ENCODE results near the gene CPNE4.

CPNE4 gene

GRCh38 chr3:131619821-131620220, 415.0 kb downstream of the CPNE4 start:
- no peak overlapping the region for H3K4me3 ChIP-seq (ENCODE audit: extremely low read depth, insufficient read depth, low read length, poor library complexity, severe bottlenecking)
- WGBS, 2 experiments (ENCODE audit: insufficient coverage in 2 of 2): 60% methylated on average over 1 of the region's 2 CpGs; no CpG with 5 or more reads in 1 of the 2 experiments
- no peaks in the 10 kb centered on the region for H3K36me3 ChIP-seq (ENCODE audit: control insufficient read depth, insufficient read depth, low read length)
- no peak overlapping the region for H3K27ac ChIP-seq (ENCODE audit: low read depth, low read length, severe bottlenecking)
- no peaks in the 10 kb centered on the region for H3K4me1 ChIP-seq (ENCODE audit: control insufficient read depth, insufficient read depth, low read length, poor library complexity, severe bottlenecking)
- H3K9me3 ChIP-seq (ENCODE audit: control insufficient read depth, low read length): no peaks in the 10 kb centered on the region

GRCh38 chr3:131616719-131617118, 418.1 kb downstream of the CPNE4 start:
- 80 to 83% methylated on average over 1 of the region's 3 CpGs for WGBS, 2 experiments (ENCODE audit: insufficient coverage in 2 of 2)
- Histone ChIP-seq H3K27ac (ENCODE audit: low read depth, low read length, severe bottlenecking) (no peak overlapping the region), H3K9me3 (ENCODE audit: control insufficient read depth, low read length) (no peaks in the 10 kb centered on the region), H3K4me1 (ENCODE audit: control insufficient read depth, insufficient read depth, low read length, poor library complexity, severe bottlenecking) (no peaks in the 10 kb centered on the region), H3K4me3 (ENCODE audit: extremely low read depth, insufficient read depth, low read length, poor library complexity, severe bottlenecking) (no peak overlapping the region), H3K36me3 (ENCODE audit: control insufficient read depth, insufficient read depth, low read length) (no peaks in the 10 kb centered on the region)

- Histone ChIP-seq H3K9me3 (ENCODE audit: control insufficient read depth, low read length) (no peaks in the 10 kb centered on the region), H3K4me3 (ENCODE audit: extremely low read depth, insufficient read depth, low read length, poor library complexity, severe bottlenecking) (no peak overlapping the region), H3K27ac (ENCODE audit: low read depth, low read length, severe bottlenecking) (no peak overlapping the region), H3K4me1 (ENCODE audit: control insufficient read depth, insufficient read depth, low read length, poor library complexity, severe bottlenecking) (peaks cover 3% of the 10 kb centered on the region), H3K36me3 (ENCODE audit: control insufficient read depth, insufficient read depth, low read length) (no peaks in the 10 kb centered on the region)
- no CpG with 5 or more reads among the region's 1 CpG for WGBS, 2 experiments (ENCODE audit: insufficient coverage in 2 of 2)
Observed at GRCh38 chr3:131612745-131613144, 422.1 kb downstream of the CPNE4 start.

DNA sequence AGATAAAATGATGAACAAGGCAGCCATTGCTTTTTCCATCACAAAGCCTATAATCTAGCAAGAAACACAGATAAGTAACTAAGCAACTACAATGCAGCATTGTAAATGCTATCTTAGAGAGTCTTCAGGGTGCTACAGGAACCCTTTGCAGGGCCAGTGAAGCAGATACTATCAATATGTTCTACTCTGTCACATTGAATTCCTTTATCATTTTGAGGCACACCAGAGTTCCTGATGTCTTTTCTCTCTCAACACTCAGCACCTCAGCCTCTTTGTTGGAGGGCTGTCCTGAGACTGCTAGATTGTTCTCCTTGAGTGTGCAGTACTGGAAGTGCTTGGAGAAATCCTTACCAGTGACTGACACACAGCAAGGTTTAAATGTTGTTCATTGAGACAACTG, 424.6 kb downstream of the CPNE4 start:
- no peaks in the 10 kb centered on the region for H3K9me3 ChIP-seq (ENCODE audit: control insufficient read depth, low read length)
- H3K4me3 ChIP-seq (ENCODE audit: extremely low read depth, insufficient read depth, low read length, poor library complexity, severe bottlenecking): no peak overlapping the region
- H3K36me3 ChIP-seq (ENCODE audit: control insufficient read depth, insufficient read depth, low read length): no peaks in the 10 kb centered on the region
- no peak overlapping the region for H3K27ac ChIP-seq (ENCODE audit: low read depth, low read length, severe bottlenecking)
- peaks cover 3% of the 10 kb centered on the region for H3K4me1 ChIP-seq (ENCODE audit: control insufficient read depth, insufficient read depth, low read length, poor library complexity, severe bottlenecking)

DNA sequence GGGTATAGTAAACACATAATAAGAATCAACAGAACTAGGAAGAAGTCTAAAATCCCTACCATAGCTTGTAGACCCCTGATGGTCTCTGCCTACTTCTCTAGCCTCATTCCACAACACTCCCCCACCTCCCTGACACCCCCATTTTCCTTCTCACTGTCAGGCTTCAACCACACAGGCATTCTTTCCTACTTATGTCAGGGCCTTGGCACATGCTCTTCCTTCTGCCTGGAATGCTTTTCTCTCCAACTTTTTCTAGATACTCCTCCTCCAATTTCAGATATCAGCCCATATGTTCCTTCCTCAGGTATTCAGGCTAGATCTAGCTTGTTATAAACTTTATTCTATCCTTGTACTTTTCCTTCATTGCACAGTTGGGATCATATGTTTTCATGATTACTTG, 426.1 kb downstream of the CPNE4 start:
- Histone ChIP-seq H3K4me1 (ENCODE audit: control insufficient read depth, insufficient read depth, low read length, poor library complexity, severe bottlenecking) (peaks cover 3% of the 10 kb centered on the region), H3K27ac (ENCODE audit: low read depth, low read length, severe bottlenecking) (no peak overlapping the region), H3K9me3 (ENCODE audit: control insufficient read depth, low read length) (no peaks in the 10 kb centered on the region), H3K4me3 (ENCODE audit: extremely low read depth, insufficient read depth, low read length, poor library complexity, severe bottlenecking) (no peak overlapping the region), H3K36me3 (ENCODE audit: control insufficient read depth, insufficient read depth, low read length) (no peaks in the 10 kb centered on the region)

DNA sequence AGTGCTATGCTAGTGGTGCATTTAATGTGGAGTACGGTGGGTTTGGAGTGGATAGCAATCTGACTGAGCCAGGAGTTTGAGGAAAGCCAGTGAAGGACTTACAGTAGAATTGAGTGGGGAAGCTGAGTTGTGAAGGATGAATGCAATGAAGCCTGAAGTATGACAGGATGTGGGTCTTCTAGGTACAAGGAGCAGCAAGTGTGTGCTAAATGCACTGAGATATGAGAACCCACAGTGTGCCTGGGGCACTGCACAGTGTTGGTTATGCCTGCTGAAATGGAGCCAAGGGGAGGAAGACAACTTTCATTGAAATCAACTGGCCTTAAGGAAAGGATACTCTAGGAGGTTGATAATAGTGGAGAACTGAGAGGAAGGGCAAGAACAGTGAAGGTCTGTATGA, 426.5 kb downstream of the CPNE4 start:
- no peaks in the 10 kb centered on the region for H3K36me3 ChIP-seq (ENCODE audit: control insufficient read depth, insufficient read depth, low read length)
- H3K9me3 ChIP-seq (ENCODE audit: control insufficient read depth, low read length): no peaks in the 10 kb centered on the region
- H3K4me1 ChIP-seq (ENCODE audit: control insufficient read depth, insufficient read depth, low read length, poor library complexity, severe bottlenecking): peaks cover 3% of the 10 kb centered on the region
- WGBS, 2 experiments (ENCODE audit: insufficient coverage in 2 of 2): 100% methylated on average over 1 of the region's 1 CpG; no CpG with 5 or more reads in 1 of the 2 experiments
- H3K27ac ChIP-seq (ENCODE audit: low read depth, low read length, severe bottlenecking): no peak overlapping the region
- no peak overlapping the region for H3K4me3 ChIP-seq (ENCODE audit: extremely low read depth, insufficient read depth, low read length, poor library complexity, severe bottlenecking)

GRCh38 chr3:131605916-131606315, 428.9 kb downstream of the CPNE4 start:
- H3K36me3 ChIP-seq (ENCODE audit: control insufficient read depth, insufficient read depth, low read length): no peaks in the 10 kb centered on the region
- WGBS, 2 experiments (ENCODE audit: insufficient coverage in 2 of 2): 79 to 86% methylated on average over 2 of the region's 2 CpGs
- no peak overlapping the region for H3K4me3 ChIP-seq (ENCODE audit: extremely low read depth, insufficient read depth, low read length, poor library complexity, severe bottlenecking)
- no peak overlapping the region for H3K27ac ChIP-seq (ENCODE audit: low read depth, low read length, severe bottlenecking)
- no peaks in the 10 kb centered on the region for H3K9me3 ChIP-seq (ENCODE audit: control insufficient read depth, low read length)
- peaks cover 3% of the 10 kb centered on the region for H3K4me1 ChIP-seq (ENCODE audit: control insufficient read depth, insufficient read depth, low read length, poor library complexity, severe bottlenecking)

- Histone ChIP-seq H3K27ac (ENCODE audit: low read depth, low read length, severe bottlenecking) (no peak overlapping the region), H3K9me3 (ENCODE audit: control insufficient read depth, low read length) (no peaks in the 10 kb centered on the region)
Observed at GRCh38 chr3:131602011-131602779, 432.6 kb downstream of the CPNE4 start.

GRCh38 chr3:131597816-131598215, 437.0 kb downstream of the CPNE4 start:
- WGBS, 2 experiments (ENCODE audit: insufficient coverage in 2 of 2): 86 to 100% methylated on average over 1 of the region's 1 CpG
- no peaks in the 10 kb centered on the region for H3K4me1 ChIP-seq (ENCODE audit: control insufficient read depth, insufficient read depth, low read length, poor library complexity, severe bottlenecking)
- H3K9me3 ChIP-seq (ENCODE audit: control insufficient read depth, low read length): no peaks in the 10 kb centered on the region
- H3K36me3 ChIP-seq (ENCODE audit: control insufficient read depth, insufficient read depth, low read length): no peaks in the 10 kb centered on the region
- H3K4me3 ChIP-seq (ENCODE audit: extremely low read depth, insufficient read depth, low read length, poor library complexity, severe bottlenecking): no peak overlapping the region
- no peak overlapping the region for H3K27ac ChIP-seq (ENCODE audit: low read depth, low read length, severe bottlenecking)

More at GRCh38 chr3:131602011-131602779, 432.6 kb downstream of the CPNE4 start:
- H3K4me3 ChIP-seq (ENCODE audit: extremely low read depth, insufficient read depth, low read length, poor library complexity, severe bottlenecking): no peak overlapping the region
- H3K4me1 ChIP-seq (ENCODE audit: control insufficient read depth, insufficient read depth, low read length, poor library complexity, severe bottlenecking): no peaks in the 10 kb centered on the region
- H3K36me3 ChIP-seq (ENCODE audit: control insufficient read depth, insufficient read depth, low read length): no peaks in the 10 kb centered on the region

- H3K27ac ChIP-seq (ENCODE audit: low read depth, low read length, severe bottlenecking): no peak overlapping the region
- no peaks in the 10 kb centered on the region for H3K36me3 ChIP-seq (ENCODE audit: control insufficient read depth, insufficient read depth, low read length)
- WGBS, 2 experiments (ENCODE audit: insufficient coverage in 2 of 2): 100% methylated on average over 1 of the region's 1 CpG
- H3K4me3 ChIP-seq (ENCODE audit: extremely low read depth, insufficient read depth, low read length, poor library complexity, severe bottlenecking): no peak overlapping the region
- no peaks in the 10 kb centered on the region for H3K9me3 ChIP-seq (ENCODE audit: control insufficient read depth, low read length)
- no peaks in the 10 kb centered on the region for H3K4me1 ChIP-seq (ENCODE audit: control insufficient read depth, insufficient read depth, low read length, poor library complexity, severe bottlenecking)
Observed at GRCh38 chr3:131596884-131597283, 437.9 kb downstream of the CPNE4 start.

DNA sequence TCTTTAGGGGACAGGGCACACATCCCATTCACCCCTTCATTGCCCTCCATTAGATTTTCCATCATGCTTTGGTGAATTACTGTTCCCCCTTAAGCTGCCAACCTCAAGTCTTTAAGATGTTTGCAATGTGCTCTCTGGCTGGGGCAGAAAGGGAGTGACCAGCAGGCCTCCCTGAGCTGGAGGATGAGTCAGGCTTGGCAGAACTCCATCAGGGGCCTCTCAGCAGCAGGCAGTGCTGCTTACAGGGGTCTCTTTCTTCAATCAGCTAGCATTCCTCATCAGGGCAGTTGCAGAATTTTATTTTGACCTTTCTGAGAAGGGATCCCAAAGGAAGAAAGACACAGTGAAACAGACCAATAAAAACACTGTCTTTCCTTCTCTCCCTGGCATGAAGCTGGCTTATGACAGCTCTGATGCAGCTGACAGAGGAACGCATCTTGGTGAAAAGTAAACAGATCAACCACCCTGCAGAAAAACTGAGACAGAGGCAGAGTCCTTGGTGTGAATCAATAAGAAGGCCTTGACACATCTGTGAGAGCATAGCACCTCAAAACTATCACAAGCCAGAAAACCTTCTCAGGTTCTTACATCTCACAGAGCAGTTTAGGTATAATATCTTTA, 443.3 kb downstream of the CPNE4 start:
- no CpG with 5 or more reads among the region's 1 CpG for WGBS, 2 experiments (ENCODE audit: insufficient coverage in 2 of 2)
- Histone ChIP-seq H3K4me1 (ENCODE audit: control insufficient read depth, insufficient read depth, low read length, poor library complexity, severe bottlenecking) (peaks cover 4% of the 10 kb centered on the region), H3K36me3 (ENCODE audit: control insufficient read depth, insufficient read depth, low read length) (no peaks in the 10 kb centered on the region), H3K27ac (ENCODE audit: low read depth, low read length, severe bottlenecking) (no peak overlapping the region), H3K9me3 (ENCODE audit: control insufficient read depth, low read length) (no peaks in the 10 kb centered on the region), H3K4me3 (ENCODE audit: extremely low read depth, insufficient read depth, low read length, poor library complexity, severe bottlenecking) (no peak overlapping the region)
